GM18858 (cell line): Measurements from ENCODE around the gene ZEB2.

Experiments
- ATAC-seq: cut with Tn5 transposase; IDR thresholded peaks from one replicate; pipeline ENCODE4 v1.9.1; 2021; ENCODE audit not compliant: unreplicated experiment

ZEB2 gene

GRCh38 chr2:144454466-144455287 lies 65.2 kb downstream of the ZEB2 start:
- ATAC-seq: no peak

- ATAC-seq: no peak
Measured at GRCh38 chr2:144453486-144454158, 66.3 kb downstream of the ZEB2 start.

- ATAC-seq: no peak
Measured at GRCh38 chr2:144452989-144453336, 67.0 kb downstream of the ZEB2 start.

GRCh38 chr2:144452169-144452988 lies 67.5 kb downstream of the ZEB2 start:
- ATAC-seq: no peak

GRCh38 chr2:144451443-144451842 lies 68.5 kb downstream of the ZEB2 start:
- ATAC-seq: no peak

GRCh38 chr2:144449028-144449406 lies 70.9 kb downstream of the ZEB2 start:
- peak; percentile 49 for ATAC-seq

GRCh38 chr2:144448389-144449027 lies 71.4 kb downstream of the ZEB2 start:
- no peak for ATAC-seq

- no peak for ATAC-seq
Measured at GRCh38 chr2:144447535-144447934, 72.4 kb downstream of the ZEB2 start.

- no peak for ATAC-seq
Measured at GRCh38 chr2:144446136-144446535, 73.8 kb downstream of the ZEB2 start.

GRCh38 chr2:144445196-144445595 lies 74.7 kb downstream of the ZEB2 start:
- ATAC-seq: no peak

- ATAC-seq: no peak
Measured at GRCh38 chr2:144443837-144444817, 75.8 kb downstream of the ZEB2 start.

GRCh38 chr2:144441711-144442141 lies 78.2 kb downstream of the ZEB2 start:
- no peak for ATAC-seq

- no peak for ATAC-seq
Measured at GRCh38 chr2:144439993-144440392, 79.9 kb downstream of the ZEB2 start.

- no peak for ATAC-seq
Measured at GRCh38 chr2:144438801-144439631, 80.9 kb downstream of the ZEB2 start.

- ATAC-seq: no peak
Measured at GRCh38 chr2:144437636-144438035, 82.3 kb downstream of the ZEB2 start.

GRCh38 chr2:144434425-144435222 lies 85.3 kb downstream of the ZEB2 start:
- ATAC-seq: no peak

- ATAC-seq: no peak
Measured at GRCh38 chr2:144432921-144433320, 87.0 kb downstream of the ZEB2 start.

GRCh38 chr2:144431998-144432397 lies 87.9 kb downstream of the ZEB2 start:
- no peak for ATAC-seq
